HG03521 (cell line): ENCODE data around the gene ACSM2B.
"Not testable (repeated sequence)": the region's sequence is repeated elsewhere in the genome, so short reads cannot be mapped to it uniquely, and the experiment has no call there.

ENCODE experiments used
- ATAC-seq: cut with Tn5 transposase; IDR thresholded peaks from one replicate; pipeline ENCODE4 v1.9.1; 2021; ENCODE audit warnings: mild to moderate bottlenecking, moderate library complexity; ENCODE audit not compliant: unreplicated experiment

ACSM2B gene

DNA sequence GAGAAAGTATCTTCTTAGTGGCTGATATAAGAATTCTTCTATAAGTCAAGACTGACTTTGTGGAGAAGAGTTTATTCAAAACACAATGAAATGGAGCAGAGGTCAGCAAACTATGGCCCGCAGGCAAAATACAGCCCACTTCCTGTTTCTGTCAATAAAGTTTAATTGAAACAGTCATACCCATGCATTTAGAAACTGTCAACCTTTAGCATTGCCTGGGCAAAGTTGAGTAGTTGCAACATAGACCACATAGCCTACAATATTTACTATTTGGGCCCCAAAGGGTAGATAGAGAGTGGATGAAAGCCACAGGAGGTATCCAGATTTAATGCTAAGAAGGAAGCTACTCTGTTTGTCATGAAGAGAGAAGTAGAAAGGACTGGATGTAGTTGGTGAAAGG lies 38.0 kb downstream of the ACSM2B start:
- no peak for ATAC-seq

DNA sequence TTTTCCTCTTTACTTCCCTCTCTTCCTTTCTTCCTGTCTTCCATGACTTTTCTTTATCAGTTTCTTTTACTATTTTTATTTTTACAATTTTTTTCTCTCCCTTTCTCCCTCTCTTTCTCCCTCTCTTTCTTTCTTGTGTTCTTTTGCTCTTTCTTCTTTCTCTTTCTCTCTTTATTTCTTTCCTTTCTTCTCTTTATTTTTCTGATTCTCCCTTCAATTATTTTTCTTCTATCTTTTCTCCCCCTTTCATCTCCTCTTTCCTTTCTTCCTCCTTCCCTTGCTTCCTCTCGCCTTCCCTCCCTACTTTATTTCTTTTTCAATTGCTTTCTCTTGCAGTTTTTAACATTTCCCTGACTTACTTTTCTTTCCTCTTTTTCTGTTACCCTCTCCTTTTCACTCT lies 39.5 kb downstream of the ACSM2B start:
- ATAC-seq: not testable (repeated sequence)

DNA sequence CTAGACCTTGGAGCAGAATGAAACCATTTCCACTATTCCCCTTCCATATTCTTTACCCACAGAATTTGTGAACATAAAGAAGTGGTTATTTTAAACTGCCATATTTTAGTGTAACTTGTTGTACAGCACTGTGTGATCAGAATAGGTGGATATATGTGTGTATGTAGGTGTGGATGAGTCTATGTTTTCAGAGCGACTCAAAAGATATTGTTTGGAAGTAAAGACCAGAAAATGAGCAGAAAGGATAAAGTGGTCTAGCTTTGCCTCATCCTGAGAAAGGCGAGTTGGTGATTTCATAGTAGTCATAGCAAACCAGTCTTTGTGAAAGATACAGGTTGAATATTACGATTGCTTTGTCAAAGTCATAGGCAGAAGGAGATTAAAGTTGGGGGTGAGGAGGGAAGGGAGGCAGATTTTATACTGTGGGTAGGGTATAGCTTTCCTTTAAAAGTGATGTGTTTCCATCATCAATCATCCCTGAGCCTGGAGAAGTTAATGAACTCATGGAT lies 43.8 kb downstream of the ACSM2B start:
- not testable (repeated sequence) for ATAC-seq

DNA sequence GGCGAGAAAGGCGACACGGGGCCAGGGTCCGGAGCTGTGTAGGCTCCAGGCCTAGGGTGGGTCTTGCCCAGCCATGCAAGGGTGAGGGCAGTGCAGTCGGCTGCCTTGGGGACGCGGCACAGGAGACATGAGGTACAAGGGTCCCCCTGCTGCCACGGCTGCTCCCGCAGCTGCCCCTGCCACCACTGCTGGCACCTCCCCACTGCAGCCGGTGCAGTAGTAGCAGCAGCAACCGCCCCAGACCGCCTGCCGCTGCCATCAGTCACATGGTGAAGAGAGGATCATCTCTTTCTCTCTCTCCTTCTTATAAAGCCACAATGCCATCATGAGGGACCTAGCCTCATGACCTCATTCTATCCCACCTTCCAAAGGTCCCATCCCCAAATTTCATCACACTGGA lies 44.4 kb downstream of the ACSM2B start:
- not testable (repeated sequence) for ATAC-seq

DNA sequence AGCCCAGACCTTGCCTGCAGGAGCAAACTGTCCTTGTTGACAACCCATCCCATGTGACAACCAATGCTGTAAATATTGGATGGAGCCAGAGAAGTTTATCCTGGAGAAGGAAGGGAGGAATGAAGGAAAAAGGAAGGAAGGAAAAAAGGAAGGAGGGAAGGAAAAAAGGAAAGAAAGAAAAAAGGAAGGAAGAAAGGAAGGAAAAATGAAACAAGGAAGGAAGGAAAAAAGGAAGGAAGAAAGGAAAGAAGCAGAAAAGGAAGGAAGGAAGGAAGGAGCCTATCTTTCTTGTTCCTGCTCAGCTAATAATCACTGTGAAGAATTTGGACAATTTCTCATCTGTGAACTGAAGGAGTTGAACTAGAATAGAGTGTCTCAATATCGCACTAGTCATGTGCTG lies 56.1 kb downstream of the ACSM2B start:
- no peak for ATAC-seq

DNA sequence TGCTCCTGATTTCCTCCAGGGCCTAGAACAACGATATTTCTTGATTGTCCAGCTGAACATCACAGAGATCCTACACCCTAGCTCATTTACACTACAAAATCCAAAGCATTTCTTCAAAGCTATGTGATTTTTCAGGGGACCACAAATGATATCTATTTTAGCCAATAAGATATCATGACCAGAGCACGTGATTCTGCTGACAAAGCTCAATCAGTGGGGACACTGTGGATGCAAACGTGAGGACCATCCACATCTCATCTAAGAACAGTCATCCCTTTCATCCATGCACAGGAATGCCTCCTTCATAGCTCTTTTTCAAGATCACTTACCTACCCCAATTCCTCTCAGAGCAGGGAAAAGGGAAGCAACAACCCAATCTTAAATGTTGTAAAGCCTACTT lies 56.9 kb downstream of the ACSM2B start:
- no peak for ATAC-seq

DNA sequence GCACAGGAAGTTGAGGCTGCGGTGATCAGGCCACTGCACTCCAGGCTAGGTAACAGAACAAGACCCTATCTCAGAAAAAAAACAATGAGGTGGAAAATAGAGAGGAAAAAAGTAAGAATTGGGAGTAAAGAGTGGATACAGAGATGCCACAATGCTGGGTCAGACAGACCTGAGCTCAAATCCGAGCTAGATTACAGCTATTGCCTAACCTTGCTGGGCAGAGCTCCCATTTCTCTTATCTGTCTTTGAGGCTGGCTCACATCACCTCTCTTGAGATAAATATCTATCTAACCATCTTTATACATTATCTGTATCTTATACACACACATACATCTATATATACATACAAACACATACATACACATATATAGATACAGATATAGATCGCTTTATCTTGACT lies 59.0 kb downstream of the ACSM2B start:
- ATAC-seq: no peak

DNA sequence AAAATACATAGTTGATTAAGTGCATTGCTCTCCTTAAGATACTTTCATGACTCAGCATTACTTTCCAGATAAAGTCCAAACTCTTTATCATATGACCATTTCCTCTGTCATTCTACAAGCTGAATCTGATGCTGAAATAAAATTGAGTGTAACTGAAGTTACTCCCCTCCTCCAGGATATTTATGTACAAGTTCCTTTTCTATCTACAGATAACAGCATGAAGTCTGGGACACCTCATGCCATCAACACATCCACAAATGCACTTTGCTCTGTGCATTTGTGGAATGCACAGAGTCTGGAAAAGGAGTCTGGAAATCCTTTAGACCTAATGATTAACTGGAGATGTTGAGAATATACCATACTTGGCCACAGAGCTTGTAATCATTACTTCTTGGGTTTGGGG lies 60.5 kb downstream of the ACSM2B start:
- ATAC-seq: no peak

DNA sequence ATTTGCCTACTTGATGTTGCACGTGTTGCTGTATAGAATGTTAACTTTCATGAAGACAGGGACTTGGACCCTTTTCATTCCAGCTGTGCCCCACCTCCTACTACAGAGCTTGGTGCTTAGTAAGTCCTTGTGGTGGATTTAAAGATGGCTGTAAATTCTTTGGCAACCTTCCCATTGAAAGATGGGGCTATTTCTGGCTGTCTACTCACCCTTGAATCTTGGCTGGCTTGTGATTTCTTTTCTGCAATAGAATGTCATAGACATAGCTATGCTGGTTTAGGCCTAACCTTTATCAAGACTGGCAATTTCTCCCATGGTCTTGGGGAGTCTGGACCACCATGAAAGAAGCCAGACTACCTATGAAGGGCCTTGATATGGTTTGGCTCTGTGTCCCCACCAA lies 65.8 kb downstream of the ACSM2B start:
- no peak for ATAC-seq

DNA sequence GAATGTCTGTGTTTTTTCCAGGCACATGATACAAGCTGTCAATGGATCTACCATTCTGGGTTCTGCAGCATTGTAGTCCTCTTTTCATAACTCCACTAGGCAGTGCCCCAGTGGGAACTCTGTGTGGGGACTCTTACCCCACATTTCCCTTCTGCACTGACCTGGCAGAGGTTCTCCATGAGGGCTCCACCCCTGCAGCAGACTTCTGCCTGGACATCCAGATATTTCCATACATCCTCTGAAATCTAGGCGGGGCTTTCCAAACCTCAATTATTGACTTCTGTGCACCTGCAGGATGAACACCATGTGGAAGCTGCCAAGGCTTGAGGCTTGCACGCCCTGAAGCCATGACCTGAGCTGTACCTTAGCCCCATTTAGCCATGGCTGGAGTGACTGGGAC lies 68.9 kb downstream of the ACSM2B start:
- ATAC-seq: no peak

DNA sequence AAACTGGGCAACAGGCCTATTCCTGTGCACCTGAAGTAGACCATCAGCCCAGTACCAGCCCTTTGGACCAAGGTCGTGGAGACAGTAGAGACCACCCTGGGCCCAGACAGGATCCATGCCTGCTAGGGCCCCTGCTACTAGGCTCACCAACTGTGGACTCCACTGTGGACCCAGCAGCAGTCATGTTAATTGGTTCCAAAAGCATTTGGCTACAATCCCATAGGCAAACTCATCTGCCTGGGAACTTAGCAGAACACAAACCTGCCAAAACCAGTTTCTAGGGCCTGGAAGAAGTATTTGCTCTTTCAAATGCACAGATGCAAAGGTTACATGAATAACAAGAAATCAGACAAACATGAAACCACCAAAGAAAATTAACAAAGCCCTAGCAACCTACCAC lies 71.7 kb downstream of the ACSM2B start:
- ATAC-seq: no peak

DNA sequence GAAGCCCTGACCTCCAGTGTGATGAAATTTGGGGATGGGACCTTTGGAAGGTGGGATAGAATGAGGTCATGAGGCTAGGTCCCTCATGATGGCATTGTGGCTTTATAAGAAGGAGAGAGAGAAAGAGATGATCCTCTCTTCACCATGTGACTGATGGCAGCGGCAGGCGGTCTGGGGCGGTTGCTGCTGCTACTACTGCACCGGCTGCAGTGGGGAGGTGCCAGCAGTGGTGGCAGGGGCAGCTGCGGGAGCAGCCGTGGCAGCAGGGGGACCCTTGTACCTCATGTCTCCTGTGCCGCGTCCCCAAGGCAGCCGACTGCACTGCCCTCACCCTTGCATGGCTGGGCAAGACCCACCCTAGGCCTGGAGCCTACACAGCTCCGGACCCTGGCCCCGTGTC lies 84.7 kb downstream of the ACSM2B start:
- ATAC-seq: not testable (repeated sequence)

DNA sequence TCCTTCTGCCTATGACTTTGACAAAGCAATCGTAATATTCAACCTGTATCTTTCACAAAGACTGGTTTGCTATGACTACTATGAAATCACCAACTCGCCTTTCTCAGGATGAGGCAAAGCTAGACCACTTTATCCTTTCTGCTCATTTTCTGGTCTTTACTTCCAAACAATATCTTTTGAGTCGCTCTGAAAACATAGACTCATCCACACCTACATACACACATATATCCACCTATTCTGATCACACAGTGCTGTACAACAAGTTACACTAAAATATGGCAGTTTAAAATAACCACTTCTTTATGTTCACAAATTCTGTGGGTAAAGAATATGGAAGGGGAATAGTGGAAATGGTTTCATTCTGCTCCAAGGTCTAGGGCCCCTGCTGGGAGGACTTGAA lies 85.2 kb downstream of the ACSM2B start:
- ATAC-seq: not testable (repeated sequence)
